MM.1S (cell line): ENCODE results near the gene PANX1.

Experiments
- DNase-seq: peaks from one replicate; pipeline ENCODE4 v3.0.0-alpha.2; 2015
- H2AFZ ChIP-seq: fragments of 300-600 bp; sonication (generic); 2 replicates; pipeline ENCODE4 v1.6.0; 2016; ENCODE audit warnings: antibody characterized with exemption, low read length
- H3F3A ChIP-seq: fragments of 300-600 bp; sonication (generic); 2 replicates; pipeline ENCODE4 v1.6.1; 2016; ENCODE audit warnings: mild to moderate bottlenecking, antibody characterized with exemption, low read length, moderate library complexity, mixed read lengths; ENCODE audit not compliant: insufficient read depth
- H3K27ac ChIP-seq: fragments of 300-600 bp; sonication (generic); 2 replicates; pipeline ENCODE4 v1.5.1; 2016; ENCODE audit warnings: mild to moderate bottlenecking, low read length
- H3K27me3 ChIP-seq: fragments of 300-600 bp; sonication (generic); replicated peaks from 2 replicates; pipeline ENCODE4 v1.6.0; 2016; ENCODE audit warnings: low read length; ENCODE audit not compliant: insufficient read depth
- H3K36me3 ChIP-seq: fragments of 300-600 bp; sonication (generic); replicated peaks from 2 replicates; pipeline ENCODE4 v1.6.1; 2016; ENCODE audit warnings: mild to moderate bottlenecking, low read length, mixed read lengths; ENCODE audit not compliant: insufficient read depth
- H3K4me1 ChIP-seq: fragments of 300-600 bp; sonication (generic); 2 replicates; pipeline ENCODE4 v1.6.1; 2016; ENCODE audit warnings: low read length, mixed read lengths
- H3K4me2 ChIP-seq: fragments of 300-600 bp; sonication (generic); 2 replicates; pipeline ENCODE4 v1.6.0; 2016; ENCODE audit warnings: low read depth, low read length
- H3K4me3 ChIP-seq: fragments of 300-600 bp; sonication (generic); 2 replicates; pipeline ENCODE4 v1.5.1; 2016; ENCODE audit warnings: low read length, mixed read lengths
- H3K79me2 ChIP-seq: fragments of 300-600 bp; sonication (generic); 2 replicates; pipeline ENCODE4 v1.6.1; 2016; ENCODE audit warnings: mixed run types, low read length, mixed read lengths
- H3K9ac ChIP-seq: fragments of 300-600 bp; sonication (generic); 2 replicates; pipeline ENCODE4 v1.6.1; 2016; ENCODE audit warnings: low read length, mixed read lengths
- H3K9me2 ChIP-seq: fragments of 300-600 bp; sonication (generic); replicated peaks from 2 replicates; pipeline ENCODE4 v1.6.1; 2016; ENCODE audit warnings: mild to moderate bottlenecking, low read length, mixed read lengths; ENCODE audit not compliant: insufficient read depth
- H3K9me3 ChIP-seq: fragments of 300-600 bp; sonication (generic); replicated peaks from 2 replicates; pipeline ENCODE4 v1.6.1; 2016; ENCODE audit warnings: mild to moderate bottlenecking, low read length, mixed read lengths; ENCODE audit not compliant: insufficient read depth
- H4K20me1 ChIP-seq: fragments of 300-600 bp; sonication (generic); 2 replicates; pipeline ENCODE4 v1.6.1; 2016; ENCODE audit warnings: mild to moderate bottlenecking, low read length, moderate library complexity, mixed read lengths; ENCODE audit not compliant: insufficient read depth
- CTCF ChIP-seq: fragments of 300-600 bp; sonication (generic); IDR thresholded peaks from 2 replicates; pipeline ENCODE4 v1.5.1; 2016; ENCODE audit warnings: antibody characterized with exemption, low read length, mixed read lengths
- EZH2 ChIP-seq: fragments of 300-600 bp; sonication (generic); optimal IDR thresholded peaks from 2 replicates; pipeline ENCODE3; 2017; ENCODE audit warnings: low read depth, mild to moderate bottlenecking, antibody characterized with exemption, low read length, mixed read lengths
- EZH2phosphoT487 ChIP-seq: fragments of 300-600 bp; sonication (generic); IDR thresholded peaks from 2 replicates; pipeline ENCODE4 v1.6.1; 2018; ENCODE audit warnings: antibody characterized with exemption, low read length

PANX1 gene

DNA sequence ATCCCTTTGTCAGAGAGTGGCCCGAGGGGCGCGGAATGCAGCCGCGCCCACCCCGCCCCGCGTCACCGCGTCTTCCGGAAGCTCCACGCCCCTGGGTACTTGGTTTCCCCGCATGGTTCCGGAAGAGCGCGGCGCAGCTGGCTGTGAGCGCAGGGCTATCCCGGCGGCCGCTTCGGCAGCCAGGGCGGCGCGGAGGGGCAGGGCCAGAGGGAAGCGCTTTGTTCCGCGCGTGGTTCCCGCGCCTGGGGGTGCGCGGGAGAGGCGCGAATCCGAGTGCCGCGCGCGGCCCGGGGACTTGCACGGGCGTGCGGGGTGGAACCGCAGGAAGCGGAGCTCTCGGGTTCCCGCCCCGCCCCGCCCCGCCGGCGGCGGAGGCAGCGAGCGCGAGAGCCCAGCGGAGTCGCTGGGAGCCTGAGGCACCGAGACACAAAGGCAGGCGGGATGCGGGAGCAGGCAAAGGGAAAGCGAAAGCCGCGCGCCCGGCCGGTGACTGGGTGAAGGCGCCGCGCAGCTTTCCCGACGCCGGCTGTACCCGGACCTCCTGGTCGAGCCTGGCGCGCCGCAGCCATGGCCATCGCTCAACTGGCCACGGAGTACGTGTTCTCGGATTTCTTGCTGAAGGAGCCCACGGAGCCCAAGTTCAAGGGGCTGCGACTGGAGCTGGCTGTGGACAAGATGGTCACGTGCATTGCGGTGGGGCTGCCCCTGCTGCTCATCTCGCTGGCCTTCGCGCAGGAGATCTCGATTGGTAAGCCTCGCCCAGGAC, at the start of gene PANX1:
PANX1 (plus strand) TSS at position 96 of the 766 bp plus-strand sequence; CDS start at position 568, 472 bp downstream.
- Histone ChIP-seq H3K27me3 (no peaks in the 10 kb centered on the region), H3K27ac (peak within 1 kb of the TSS; percentile 92), H3K9me2 (no peaks in the 10 kb centered on the region), H3K4me1 (peaks cover 18% of the 10 kb centered on the region), H4K20me1 (no peaks in the 10 kb centered on the region), H3K4me2 (peak within 1 kb of the TSS; percentile 89), H2AFZ (peak within 1 kb of the TSS; percentile 92), H3F3A (peaks cover 16% of the 10 kb centered on the region), H3K79me2 (peaks cover 47% of the 10 kb centered on the region), H3K9ac (peak within 1 kb of the TSS; percentile 89), H3K4me3 (peak within 1 kb of the TSS; percentile 99), H3K9me3 (no peaks in the 10 kb centered on the region), H3K36me3 (no peaks in the 10 kb centered on the region)
- TF ChIP-seq EZH2: no peak
- no peak for TF ChIP-seq CTCF
- TF ChIP-seq EZH2phosphoT487: no peak
- DNase-seq: peak; percentile 87

GRCh38 chr11:94084164-94084563, 44.5 kb upstream of the PANX1 start:
- H3K9me3 ChIP-seq: no peaks in the 10 kb centered on the region
- H3K9ac ChIP-seq: no peak overlapping the region
- no peaks in the 10 kb centered on the region for H3K27me3 ChIP-seq
- no peak overlapping the region for H3K4me3 ChIP-seq
- H3K27ac ChIP-seq: no peak overlapping the region
- no peaks in the 10 kb centered on the region for H3K36me3 ChIP-seq
- no peaks in the 10 kb centered on the region for H4K20me1 ChIP-seq
- TF ChIP-seq CTCF: no peak
- TF ChIP-seq EZH2: no peak
- TF ChIP-seq EZH2phosphoT487: no peak
- H3K4me1 ChIP-seq: no peaks in the 10 kb centered on the region
- no peaks in the 10 kb centered on the region for H3F3A ChIP-seq
- no peak overlapping the region for H2AFZ ChIP-seq
- no peak overlapping the region for H3K4me2 ChIP-seq
- H3K79me2 ChIP-seq: no peaks in the 10 kb centered on the region
- no peaks in the 10 kb centered on the region for H3K9me2 ChIP-seq
- no peak for DNase-seq

GRCh38 chr11:94088906-94089305, 39.7 kb upstream of the PANX1 start:
- Histone ChIP-seq H2AFZ (no peak overlapping the region), H3K4me3 (no peak overlapping the region), H3K9me2 (no peaks in the 10 kb centered on the region), H3K4me1 (no peaks in the 10 kb centered on the region), H3K27ac (no peak overlapping the region), H4K20me1 (no peaks in the 10 kb centered on the region), H3K9ac (no peak overlapping the region), H3K36me3 (no peaks in the 10 kb centered on the region), H3K79me2 (no peaks in the 10 kb centered on the region), H3K9me3 (no peaks in the 10 kb centered on the region), H3F3A (no peaks in the 10 kb centered on the region), H3K4me2 (no peak overlapping the region), H3K27me3 (no peaks in the 10 kb centered on the region)
- DNase-seq: no peak
- TF ChIP-seq CTCF (no peak), EZH2 (no peak), EZH2phosphoT487 (no peak)
